HT-29 (cell line): Measurements from ENCODE around the gene CUBN. TPM values are rescaled to one million over a fixed set of nuclear protein-coding genes. Genes with fewer than 3 reads are reported as not detected.

Source experiments
- DNase-seq: peaks from one replicate; pipeline ENCODE4 v3.0.0-alpha.2; 2015; ENCODE audit warnings: low spot score
- total RNA-seq: library from RNA; depleted of rRNA; stranded (reverse); fragments of >200 nt; shearing (Covaris generic); gene quantifications from 2 replicates; pipeline ENCODE4 v1.2.3, GENCODE V29; 2014; rRNA removed

Gene CUBN
- total RNA-seq = under 0.01 TPM in 1 of 2 replicates, not detected in the other

DNA sequence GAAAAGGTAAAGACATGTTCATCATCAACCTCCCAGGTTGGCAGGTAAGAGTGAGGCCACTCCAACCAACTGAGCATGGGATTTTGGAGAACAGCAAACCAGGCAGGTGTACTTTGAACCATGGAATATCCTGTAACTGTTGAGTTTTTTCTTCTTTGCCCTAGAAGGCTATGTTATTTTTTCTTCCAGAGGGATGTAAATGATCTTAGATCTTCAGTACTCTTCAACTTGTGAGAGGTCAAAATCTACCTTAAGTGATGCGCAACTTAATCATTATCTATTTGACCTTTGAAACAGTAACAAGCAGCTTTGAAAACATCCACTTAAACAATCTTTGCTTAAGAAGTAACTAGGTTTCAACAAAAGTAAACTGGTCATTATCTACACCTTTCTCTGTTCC lies at the start of gene CUBN:
Gene CUBN (minus strand): TSS at position 71 of the 400 bp plus-strand sequence. CDS start 46 bp downstream, at position 25.
- no peak for DNase-seq

DNA sequence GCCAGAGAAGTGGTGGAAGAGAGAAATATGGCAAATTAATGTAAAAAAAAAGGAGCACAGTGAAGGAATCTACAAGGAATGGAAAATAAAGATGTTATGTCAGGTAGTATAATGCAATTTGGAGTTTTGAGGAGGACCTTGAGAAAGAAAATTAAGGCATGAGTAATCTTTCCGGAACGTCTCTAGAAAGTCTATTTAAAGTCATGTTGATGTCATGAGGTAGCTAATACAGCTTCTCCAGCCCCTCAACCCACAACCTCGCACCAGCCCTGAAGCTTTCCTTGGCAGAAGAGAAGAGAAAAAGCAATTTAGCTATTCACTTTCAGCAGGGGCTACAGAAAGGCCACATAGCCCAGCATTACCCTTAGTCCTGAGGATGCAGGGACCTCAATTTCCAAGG lies 49.4 kb upstream of the CUBN start:
- DNase-seq = no peak

DNA sequence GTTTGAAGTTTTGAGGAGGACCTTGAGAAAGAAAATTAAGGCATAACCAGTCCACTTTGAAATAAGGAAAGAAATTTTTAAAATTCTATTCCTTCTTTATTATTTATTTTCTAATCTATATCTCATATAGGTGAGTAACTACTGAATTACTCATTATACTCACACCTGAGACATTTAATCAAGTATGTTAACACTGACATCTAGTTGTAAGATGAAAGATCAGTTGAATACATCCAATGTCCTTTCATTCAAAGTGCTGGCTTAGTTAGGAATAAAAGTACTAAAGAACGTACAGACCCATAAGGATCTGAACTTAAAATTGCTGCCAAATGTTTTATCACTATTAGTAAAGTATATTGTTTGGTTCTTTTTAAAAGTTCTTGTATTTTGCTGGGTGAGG lies 48.4 kb upstream of the CUBN start:
- peak; percentile 31 for DNase-seq

DNA sequence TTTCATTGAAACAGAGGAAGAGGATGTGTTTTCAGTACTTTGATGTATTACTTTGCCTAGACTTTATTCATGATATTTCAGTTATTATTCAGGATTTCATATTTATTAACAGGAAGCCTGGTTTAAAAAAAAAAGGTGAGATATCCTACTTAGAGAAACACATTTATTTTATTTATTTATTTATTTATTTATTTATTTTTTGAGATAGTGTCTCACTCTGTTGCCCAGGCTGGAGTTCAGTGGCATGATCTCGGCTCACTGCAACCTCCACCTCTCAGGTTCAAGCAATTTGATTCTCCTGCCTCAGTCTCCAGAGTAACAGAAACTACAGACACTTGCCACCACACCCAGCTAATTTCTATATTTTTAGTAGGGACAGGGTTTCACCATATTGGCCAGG lies 47.4 kb upstream of the CUBN start:
- DNase-seq = no peak

DNA sequence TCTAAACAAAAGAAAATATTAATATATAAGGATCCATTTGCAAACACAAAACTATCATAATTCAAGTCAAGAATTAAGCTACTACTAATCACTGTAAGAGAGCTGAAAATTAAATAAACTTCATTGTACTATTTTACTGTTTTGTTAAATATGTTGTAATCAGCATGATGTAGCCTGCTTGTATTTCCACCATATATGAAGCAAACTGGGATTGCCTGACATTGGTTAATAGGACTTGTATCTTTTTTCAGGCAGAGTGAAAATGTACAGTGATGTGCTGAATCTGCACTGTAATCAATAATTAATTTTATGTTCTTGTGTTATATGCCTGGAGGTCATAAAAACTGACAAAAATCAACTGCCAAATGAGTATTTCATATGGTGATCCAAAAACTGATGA lies 46.5 kb upstream of the CUBN start:
- DNase-seq = no peak

DNA sequence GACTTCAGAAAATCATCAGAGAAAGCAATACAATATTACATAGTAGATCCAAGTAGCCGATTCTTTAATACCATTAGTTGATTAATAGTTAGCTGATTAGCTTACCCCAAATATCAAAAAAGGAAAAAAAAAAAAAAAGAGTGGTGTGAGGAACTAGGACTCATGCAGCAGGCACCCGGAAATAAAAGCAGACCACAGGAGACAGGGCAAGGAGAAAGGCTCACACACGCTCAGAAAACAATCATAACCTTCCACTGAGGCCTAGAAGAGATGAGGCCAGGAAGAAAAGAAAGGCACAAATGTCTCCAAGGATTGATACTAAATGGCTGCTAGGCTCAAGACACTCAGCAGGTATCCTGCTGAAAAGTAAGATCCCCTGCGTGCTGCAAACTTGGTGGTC lies 45.9 kb upstream of the CUBN start:
- DNase-seq = no peak

DNA sequence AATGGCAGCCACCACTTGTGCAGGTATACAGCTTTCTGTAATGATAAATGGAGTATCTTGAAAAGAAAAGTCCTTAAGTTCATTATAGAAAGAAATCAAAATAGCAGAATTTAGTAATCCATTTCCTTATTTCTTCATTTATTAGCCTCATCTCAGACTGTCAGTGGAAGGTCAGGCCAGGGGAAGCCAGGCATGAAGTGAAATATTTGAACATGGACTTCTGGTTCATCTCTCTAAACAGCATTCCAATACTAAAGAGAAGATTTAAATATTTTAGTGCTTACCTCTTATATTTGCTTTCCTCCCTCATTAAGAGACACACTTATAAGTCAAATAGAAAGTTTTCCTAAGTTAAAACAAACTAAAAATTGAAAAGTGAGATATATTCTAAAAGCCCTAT lies 45.0 kb upstream of the CUBN start:
- DNase-seq = no peak

DNA sequence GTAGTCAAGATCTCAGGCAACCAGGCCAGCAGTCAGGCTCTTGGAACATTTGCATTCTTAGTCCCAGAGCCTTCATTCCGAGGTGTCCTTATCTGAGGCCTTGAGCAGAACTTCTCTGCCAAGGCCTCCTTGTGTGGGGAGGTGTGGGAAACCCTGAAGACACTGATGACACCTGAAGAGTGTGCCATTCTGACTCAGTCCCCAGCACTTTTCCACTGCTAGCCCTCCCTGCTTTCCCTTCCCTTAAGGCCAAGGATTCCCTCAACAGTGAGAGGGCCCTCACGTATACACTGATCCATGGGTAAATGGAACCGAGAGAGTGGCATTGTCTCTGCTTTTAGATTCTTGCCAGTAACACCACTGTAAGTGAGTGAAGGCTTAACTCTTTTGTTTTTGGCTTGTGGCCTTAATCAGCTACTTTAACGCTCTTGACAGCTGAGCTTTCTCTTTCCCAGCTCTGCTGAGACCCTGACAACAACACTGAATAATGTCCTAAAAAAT lies 41.6 kb upstream of the CUBN start:
- no peak for DNase-seq

DNA sequence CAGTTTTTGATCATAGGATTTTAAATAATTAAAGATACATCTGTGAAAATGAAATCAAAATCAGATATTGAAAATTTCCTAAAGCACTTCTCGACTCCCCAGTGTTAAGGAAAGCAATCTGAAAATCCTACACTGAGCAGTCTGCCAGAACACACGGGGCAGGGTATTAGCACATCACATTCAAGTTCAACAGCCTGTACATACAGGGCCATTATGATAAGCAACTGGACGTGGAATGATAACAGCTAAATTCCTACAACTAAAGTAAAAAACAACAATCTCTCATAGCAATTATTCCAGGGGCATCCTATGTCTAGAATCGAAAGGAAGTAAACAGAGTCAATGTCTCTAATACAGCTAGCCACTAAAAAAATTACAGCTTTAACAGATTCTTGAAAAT lies 40.2 kb upstream of the CUBN start:
- no peak for DNase-seq

DNA sequence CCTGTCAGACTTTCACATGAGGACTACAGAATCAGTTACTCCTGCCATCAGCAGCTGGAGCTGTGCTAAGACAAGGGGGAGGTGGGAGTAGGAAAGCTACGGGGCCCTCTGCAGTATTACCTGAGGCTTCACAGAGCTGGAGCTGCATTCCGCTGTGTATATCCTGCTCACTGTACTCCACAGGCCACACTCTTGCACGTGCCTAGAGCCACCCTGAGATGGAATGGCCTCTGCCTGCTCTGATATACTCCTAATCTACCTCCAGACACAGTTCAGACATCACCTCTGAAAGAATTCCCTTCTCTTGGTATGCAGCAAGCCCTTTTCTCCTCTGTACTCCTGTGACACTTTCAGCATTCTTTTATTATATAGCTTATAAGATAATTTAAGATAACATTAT lies 37.1 kb upstream of the CUBN start:
- DNase-seq = no peak

DNA sequence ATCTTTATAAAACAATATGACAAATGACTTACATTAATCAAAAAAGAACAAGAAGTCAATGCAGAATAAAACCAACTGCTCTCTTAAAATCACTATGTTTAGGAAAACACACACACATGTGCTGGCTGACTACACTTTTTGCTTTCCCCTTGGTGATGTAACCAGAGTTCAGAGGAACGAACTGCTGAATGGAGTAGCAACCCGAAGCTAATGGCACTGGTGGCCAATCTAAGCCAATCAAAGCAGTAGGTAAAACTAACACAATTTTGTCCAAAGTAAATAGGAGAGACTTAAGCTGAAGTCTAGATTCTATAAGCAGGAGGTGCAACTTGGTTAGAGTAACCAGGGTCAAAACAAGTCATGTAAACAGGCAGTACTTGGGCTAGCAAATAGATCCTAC lies 33.2 kb upstream of the CUBN start:
- no peak for DNase-seq

DNA sequence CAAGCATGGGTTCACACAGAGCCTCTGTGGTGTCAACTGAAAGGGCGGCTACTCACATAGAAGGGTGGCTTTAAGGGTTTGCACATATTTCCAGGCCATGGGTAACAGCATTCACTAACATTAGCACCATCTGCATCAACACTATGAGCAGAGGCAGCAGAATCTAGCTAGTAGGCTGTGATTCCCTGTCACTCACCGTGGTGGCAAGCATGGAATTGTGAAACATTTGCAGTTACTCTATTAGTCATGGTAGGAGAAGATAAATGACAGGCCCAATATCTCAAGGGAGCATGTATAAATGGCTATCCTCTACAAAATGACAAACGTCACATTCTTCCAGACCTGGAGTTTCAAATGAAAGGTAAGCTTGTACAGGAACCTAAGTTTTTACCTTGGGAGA lies 32.2 kb upstream of the CUBN start:
- no peak for DNase-seq

DNA sequence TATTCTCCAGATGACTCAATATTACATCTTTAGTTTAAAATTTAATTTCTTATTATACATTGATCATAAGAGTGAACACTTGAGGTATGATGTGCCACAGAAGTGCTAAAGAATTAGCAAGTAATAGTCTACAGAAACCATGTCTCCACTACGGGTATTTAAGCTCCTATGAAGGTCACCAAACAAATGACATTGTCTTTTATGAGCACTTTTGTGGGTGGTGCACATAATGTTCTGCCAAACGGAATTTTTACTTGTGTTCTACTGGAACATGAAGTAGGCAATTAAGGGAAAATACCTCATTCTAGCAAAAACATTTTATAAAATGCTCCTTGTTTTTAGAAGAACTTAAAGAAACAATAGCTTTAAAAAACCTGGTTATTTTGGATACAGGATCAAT lies 27.4 kb upstream of the CUBN start:
- DNase-seq = no peak

DNA sequence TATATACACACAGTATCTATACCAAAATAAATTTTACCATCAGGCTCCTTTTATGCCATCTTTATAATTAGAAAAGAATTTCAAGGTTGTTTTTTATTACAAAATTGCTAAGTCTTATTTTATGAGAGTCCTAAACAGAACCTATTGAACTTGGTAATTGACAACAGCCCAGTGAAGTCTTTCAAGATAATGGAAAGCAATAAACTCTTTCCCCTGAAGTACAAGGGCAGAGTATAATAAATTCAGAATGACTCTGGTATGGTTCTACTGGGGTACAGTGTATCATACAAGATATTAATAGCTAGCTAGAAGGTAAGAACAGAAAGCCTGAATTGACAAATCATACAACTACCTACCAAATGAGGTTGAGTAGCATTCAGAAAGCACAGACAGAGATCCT lies 26.2 kb upstream of the CUBN start:
- no peak for DNase-seq

DNA sequence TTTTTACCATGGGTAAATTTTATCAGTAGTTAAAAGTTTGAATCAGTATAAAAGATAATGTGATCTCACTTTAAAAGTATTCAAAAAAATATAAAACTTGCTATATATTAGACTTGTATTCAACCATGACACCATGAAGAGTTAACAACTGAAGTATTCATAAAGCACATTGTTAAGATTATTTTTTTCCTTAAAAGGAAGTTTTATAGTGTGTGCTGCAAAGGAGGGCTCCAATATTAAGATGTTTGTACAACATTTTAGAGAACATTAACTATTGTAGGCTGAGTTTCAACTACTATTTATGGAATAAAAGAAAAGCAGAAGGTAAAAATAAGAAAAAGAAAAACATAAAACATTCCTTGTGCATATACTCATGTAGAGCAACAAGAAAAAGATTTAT lies 24.5 kb upstream of the CUBN start:
- DNase-seq = no peak

DNA sequence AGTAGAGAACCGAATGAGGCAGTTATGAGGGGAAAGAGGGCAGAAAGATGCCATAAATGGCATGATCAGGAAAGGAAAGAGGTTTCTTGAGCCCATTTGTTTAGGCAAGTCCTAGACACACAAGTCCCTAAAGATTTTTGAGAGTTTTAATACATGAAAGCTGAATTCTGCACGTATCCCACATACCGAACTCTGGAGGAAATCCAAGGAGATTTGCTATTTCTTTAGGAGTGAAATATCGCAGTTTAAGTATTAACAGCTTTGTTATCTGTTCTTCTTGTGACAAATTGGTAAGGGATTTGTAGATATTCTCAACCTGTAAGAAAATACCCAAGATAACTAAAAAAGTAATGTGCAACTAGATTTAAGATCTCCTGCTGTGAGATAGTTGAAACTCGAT lies 23.7 kb upstream of the CUBN start:
- DNase-seq = no peak

DNA sequence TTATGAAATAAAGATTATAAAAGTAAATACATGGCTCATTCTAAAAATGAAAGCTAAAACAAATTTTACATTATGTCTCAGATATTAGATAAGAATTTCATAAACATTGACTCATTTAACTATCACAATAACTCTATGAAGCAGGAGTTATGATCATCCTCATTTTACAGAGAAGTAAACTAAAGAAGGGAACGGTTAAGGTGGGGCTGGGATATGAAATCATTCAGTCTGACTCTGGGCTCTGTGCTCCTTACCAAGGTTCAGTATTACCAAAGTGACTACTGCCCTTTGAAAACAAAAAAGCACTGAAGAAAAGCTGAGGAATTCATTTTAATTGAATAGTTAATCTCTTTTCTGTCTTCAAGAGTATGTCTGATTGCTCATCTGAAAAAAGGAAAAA lies 22.1 kb upstream of the CUBN start:
- no peak for DNase-seq

DNA sequence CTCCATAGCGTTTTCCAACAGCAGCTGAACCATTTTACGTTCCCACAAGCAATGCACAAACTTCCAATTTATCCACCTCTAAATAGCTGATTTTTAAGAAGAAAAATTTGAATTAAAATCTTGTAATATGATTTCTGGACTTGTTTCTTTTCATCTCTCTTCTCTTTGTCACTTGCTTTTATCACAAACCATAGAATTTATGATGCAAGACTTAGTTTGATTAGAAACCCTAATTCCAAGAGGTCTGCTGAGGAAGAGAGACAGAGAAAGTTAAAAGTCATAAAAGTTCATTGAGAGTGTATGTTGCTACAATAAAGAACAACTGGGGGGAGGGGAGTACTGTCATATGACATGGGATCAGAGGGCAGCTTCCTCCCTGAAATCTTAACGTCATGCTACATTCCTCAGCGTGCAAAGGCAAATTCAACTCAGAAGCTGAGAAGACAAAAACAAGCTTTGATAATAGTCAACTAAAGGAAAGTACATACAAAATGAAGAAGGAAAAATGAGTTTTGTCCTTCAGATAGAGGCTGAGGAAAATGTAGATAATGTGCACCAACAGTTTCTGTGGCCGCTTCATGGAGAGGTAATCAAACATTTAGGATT lies 18.4 kb upstream of the CUBN start:
- DNase-seq = no peak

DNA sequence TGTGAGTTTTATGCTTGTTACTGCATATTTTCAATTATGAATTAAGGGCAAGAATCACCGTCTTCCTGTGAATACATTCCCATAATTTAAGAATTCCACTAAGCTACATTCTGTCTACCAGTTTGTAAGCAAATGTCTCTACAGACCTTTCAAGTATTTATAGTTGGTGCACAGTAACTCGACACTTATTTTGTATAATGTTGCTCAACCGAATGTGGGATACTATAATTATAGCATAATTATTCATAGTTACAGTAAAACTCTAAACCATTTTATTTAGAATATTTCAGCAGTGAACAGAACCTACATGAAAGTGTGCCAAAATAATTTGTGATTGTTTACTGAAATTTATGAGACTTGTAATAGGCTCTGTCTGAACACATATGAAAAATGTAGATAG lies 17.3 kb upstream of the CUBN start:
- no peak for DNase-seq

DNA sequence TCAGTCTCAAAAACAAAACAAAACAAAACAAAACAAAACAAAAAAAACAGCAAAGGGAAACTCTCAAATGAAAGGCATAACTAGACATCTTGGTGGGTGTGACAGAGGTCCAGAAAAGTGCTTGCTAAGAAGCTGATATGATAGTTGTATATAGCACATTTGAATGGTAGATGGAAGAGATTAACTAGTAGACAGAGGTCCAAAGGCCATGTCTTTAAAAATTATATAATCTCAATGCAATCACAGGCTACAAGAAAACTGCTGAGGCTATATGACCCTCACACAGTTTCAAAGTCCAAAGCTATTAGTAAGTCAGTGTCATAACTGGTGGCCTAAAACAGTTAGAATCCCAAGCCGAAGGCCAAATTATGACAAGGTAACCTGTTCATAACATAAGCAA lies 15.6 kb upstream of the CUBN start:
- DNase-seq = no peak

DNA sequence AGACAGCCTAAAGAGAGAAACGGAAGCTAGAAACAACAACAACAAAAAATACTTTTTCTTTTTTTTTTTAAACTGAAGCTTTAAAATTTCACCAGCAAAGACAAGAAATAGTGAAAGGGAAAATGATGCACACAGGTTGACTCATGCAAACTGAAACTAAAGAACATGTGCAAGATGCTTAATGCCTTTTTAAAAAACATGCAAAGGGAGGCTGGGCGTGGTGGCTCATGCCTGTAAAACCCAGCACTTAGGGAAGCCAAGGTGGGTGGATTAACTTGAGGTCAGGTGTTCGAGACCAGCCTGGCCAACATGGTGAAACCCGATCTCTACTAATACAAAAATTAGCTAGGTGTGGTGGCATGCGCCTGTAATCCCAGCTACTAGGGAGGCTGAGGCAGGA lies 15.1 kb upstream of the CUBN start:
- DNase-seq = no peak

DNA sequence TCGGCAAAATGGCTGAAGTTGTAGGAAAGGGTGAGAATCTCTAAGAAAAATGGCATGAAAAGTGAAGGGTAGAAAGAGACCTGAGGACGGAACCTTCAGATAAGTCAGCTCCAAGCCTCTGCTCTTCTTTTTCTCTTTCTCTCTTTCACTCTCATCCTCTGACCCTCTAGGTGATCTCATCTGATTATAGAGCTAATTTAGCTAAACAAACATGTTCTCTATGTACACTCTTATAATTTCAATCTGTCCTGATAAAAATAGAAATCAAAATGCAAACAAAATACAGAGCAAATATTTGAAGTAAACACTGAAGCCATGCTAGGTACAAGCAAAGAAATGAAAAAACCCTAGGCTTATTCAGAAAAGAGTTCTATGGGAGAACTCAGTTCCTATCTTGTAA lies 14.4 kb upstream of the CUBN start:
- DNase-seq = no peak

DNA sequence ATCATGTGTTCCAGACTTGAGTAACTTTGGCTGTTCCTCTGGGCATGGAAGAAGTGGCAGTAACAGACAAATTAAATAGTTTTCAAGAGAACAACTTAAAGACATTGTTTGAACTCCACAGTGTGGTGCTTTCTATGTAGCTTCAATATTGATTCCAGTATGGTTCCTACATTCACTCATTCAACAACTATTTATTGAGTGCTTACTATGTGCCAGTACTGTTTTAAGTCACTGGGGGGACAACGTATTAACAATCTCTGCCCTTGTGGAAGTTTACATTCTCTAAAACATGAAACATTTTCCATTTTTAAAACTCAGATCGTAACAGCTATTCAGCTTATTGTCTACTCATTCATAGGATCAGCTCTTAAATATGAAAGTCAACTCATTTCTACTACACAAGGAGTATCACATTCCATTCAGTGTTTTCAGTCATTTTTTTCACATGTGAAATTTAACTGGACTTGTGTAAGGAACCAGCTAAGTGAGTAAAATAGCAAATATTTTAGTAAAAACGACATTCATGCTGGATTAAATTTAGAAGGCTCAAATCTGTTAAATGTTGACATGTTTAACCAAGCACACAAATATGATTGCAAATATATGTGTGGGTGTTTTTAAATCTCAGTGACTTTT lies 13.6 kb upstream of the CUBN start:
- no peak for DNase-seq
